PC-3 (cell line): ENCODE data around the gene TXNL4B. TPM values are rescaled to one million over a fixed set of nuclear protein-coding genes. Genes with fewer than 3 reads are reported as not detected.

ENCODE experiments used
- ATAC-seq: fragments of 200-7000 bp; cut with Tn5 transposase; 2 replicates; pipeline ENCODE4 v1.9.1; 2020; ENCODE audit warnings: mild to moderate bottlenecking, moderate library complexity
- BruUV-seq: library from RNA; stranded (reverse); fragments of 400-500 nt; replicated peaks from 2 replicates; lab custom pipeline; 2021; lab: Mats Ljungman, UMichigan
- CTCF ChIA-PET: fragments of 300-600 bp; sonication (Branson Sonifier 250); formaldehyde crosslinking; loops from one replicate; lab custom pipeline; 2022; ENCODE audit warnings: antibody characterized with exemption; lab: Charles Lee
- POLR2A ChIA-PET: fragments of 300-600 bp; sonication (Branson Sonifier 250); formaldehyde crosslinking; loops from one replicate; lab custom pipeline; 2022; ENCODE audit warnings: antibody characterized with exemption; ENCODE audit not compliant: unreplicated experiment; lab: Charles Lee
- DNase-seq: peaks from one replicate; pipeline ENCODE4 v3.0.0-alpha.2; 2015
- H2AFZ ChIP-seq: fragments of 300-600 bp; sonication (generic); 2 replicates; pipeline ENCODE4 v1.6.0; 2016; ENCODE audit warnings: antibody characterized with exemption, low read length
- H3F3A ChIP-seq: fragments of 300-600 bp; sonication (generic); one replicate; pipeline ENCODE4 v1.6.0; 2017; ENCODE audit warnings: antibody characterized with exemption, low read length, control low read depth, mild to moderate bottlenecking; ENCODE audit not compliant: unreplicated experiment
- H3K27ac ChIP-seq: fragments of 300-600 bp; sonication (generic); 2 replicates; pipeline ENCODE4 v1.5.1; 2016; ENCODE audit warnings: mild to moderate bottlenecking, low read length
- H3K27me3 ChIP-seq: fragments of 300-600 bp; sonication (generic); 2 replicates; pipeline ENCODE4 v1.6.1; 2016; ENCODE audit warnings: low read length, mixed read lengths
- H3K36me3 ChIP-seq: fragments of 300-600 bp; sonication (generic); 2 replicates; pipeline ENCODE4 v1.6.1; 2016; ENCODE audit warnings: low read depth, mixed run types, low read length, mixed read lengths
- H3K4me1 ChIP-seq: fragments of 300-600 bp; sonication (generic); 2 replicates; pipeline ENCODE4 v1.5.1; 2016; ENCODE audit warnings: low read length; ENCODE audit not compliant: insufficient read depth
- H3K4me2 ChIP-seq: fragments of 300-600 bp; sonication (generic); 2 replicates; pipeline ENCODE4 v1.6.0; 2016; ENCODE audit warnings: low read length
- H3K4me3 ChIP-seq: fragments of 300-600 bp; sonication (generic); 2 replicates; pipeline ENCODE4 v1.5.1; 2016; ENCODE audit warnings: mild to moderate bottlenecking, low read length, mixed read lengths
- H3K79me2 ChIP-seq: fragments of 300-600 bp; sonication (generic); 2 replicates; pipeline ENCODE4 v1.6.1; 2017; ENCODE audit warnings: low read length, mixed read lengths
- H3K9ac ChIP-seq: fragments of 300-600 bp; sonication (generic); 2 replicates; pipeline ENCODE4 v1.6.0; 2016; ENCODE audit warnings: mild to moderate bottlenecking, low read length
- H3K9me2 ChIP-seq: fragments of 300-600 bp; sonication (generic); replicated peaks from 2 replicates; pipeline ENCODE4 v1.6.1; 2016; ENCODE audit warnings: mixed run types, low read length, mixed read lengths
- H3K9me3 ChIP-seq: fragments of 300-600 bp; sonication (generic); 2 replicates; pipeline ENCODE4 v1.6.1; 2016; ENCODE audit warnings: low read length, mixed read lengths
- H4K20me1 ChIP-seq: fragments of 300-600 bp; sonication (generic); 2 replicates; pipeline ENCODE4 v1.6.1; 2016; ENCODE audit warnings: low read length, mixed read lengths
- CTCF ChIP-seq: fragments of 300-600 bp; sonication (generic); conservative IDR thresholded peaks from 2 replicates; pipeline ENCODE4 v1.5.1; 2017; ENCODE audit warnings: antibody characterized with exemption, low read depth, mild to moderate bottlenecking, low read length
- EZH2 ChIP-seq: fragments of 300-600 bp; sonication (generic); IDR thresholded peaks from one replicate; pipeline ENCODE4 v1.6.1; 2017; ENCODE audit warnings: antibody characterized with exemption, mild to moderate bottlenecking, low read length; ENCODE audit not compliant: unreplicated experiment
- EZH2phosphoT487 ChIP-seq: fragments of 300-600 bp; sonication (generic); IDR thresholded peaks from 2 replicates; pipeline ENCODE4 v1.6.1; 2018; ENCODE audit warnings: mild to moderate bottlenecking, antibody characterized with exemption, low read length, borderline replicate concordance
- intact Hi-C: fragments of 100-400 bp; cut with micrococcal nuclease; formaldehyde crosslinking; loops from 2 replicates; pipeline ENCODE4 v1.9.0; 2023
- total RNA-seq: library from RNA; depleted of rRNA; stranded (reverse); fragments of >200 nt; gene quantifications from 2 replicates; pipeline ENCODE4 v1.2.3, GENCODE V29; 2014

The TXNL4B gene
- total RNA-seq, 1 experiment from 2014 or later: 9.6 TPM

GRCh38 chr16:72132726-72133125 is 39.3 kb upstream of the TXNL4B start:
- Histone ChIP-seq H3K4me3 (no peak overlapping the region), H2AFZ (no peak overlapping the region), H3K9ac (no peak overlapping the region), H4K20me1 (no peaks in the 10 kb centered on the region), H3K27ac (no peak overlapping the region), H3K4me2 (no peak overlapping the region), H3K9me2 (no peaks in the 10 kb centered on the region), H3K4me1 (no peaks in the 10 kb centered on the region), H3K79me2 (no peaks in the 10 kb centered on the region), H3F3A (no peaks in the 10 kb centered on the region), H3K36me3 (no peaks in the 10 kb centered on the region), H3K27me3 (no peaks in the 10 kb centered on the region), H3K9me3 (no peaks in the 10 kb centered on the region)
- intact Hi-C loops: no loop called here
- ATAC-seq (no peak), DNase-seq (no peak)
- no TSS peak for BruUV-seq
- no peak for TF ChIP-seq EZH2phosphoT487
- no peak for TF ChIP-seq CTCF
- no peak for TF ChIP-seq EZH2
- ChIA-PET POLR2A (no interaction called here), CTCF (no interaction called here)

DNA sequence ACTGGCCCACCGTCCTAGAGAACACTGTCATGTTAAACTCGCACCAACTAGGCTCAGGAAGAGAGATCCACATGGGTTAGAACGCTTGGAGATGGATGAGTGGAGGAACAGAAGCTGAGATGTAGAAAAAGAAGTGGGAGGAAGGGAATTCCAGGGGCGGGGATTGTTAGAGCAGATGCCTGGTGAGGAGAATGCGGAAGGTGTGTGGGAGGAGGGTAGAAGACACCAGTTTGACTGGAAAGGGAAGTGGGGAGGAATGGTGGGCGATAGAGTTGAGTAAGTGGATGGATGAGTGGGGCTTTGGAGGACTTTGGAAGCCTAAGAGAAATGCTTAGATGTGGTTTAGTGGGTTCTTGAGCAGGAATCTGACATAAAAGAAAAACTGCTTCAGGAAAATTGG is 37.6 kb upstream of the TXNL4B start:
- Histone ChIP-seq H3K4me2 (no peak overlapping the region), H4K20me1 (no peaks in the 10 kb centered on the region), H3K9ac (no peak overlapping the region), H3K27me3 (no peaks in the 10 kb centered on the region), H3K4me1 (no peaks in the 10 kb centered on the region), H2AFZ (no peak overlapping the region), H3K9me2 (no peaks in the 10 kb centered on the region), H3K4me3 (no peak overlapping the region), H3K79me2 (no peaks in the 10 kb centered on the region), H3K9me3 (no peaks in the 10 kb centered on the region), H3K36me3 (no peaks in the 10 kb centered on the region), H3F3A (no peaks in the 10 kb centered on the region), H3K27ac (no peak overlapping the region)
- TF ChIP-seq CTCF (no peak), EZH2 (no peak), EZH2phosphoT487 (no peak)
- BruUV-seq: no TSS peak
- intact Hi-C loops: no loop called here
- ATAC-seq: no peak
- ChIA-PET CTCF (no interaction called here), POLR2A (no interaction called here)
- DNase-seq: no peak

DNA sequence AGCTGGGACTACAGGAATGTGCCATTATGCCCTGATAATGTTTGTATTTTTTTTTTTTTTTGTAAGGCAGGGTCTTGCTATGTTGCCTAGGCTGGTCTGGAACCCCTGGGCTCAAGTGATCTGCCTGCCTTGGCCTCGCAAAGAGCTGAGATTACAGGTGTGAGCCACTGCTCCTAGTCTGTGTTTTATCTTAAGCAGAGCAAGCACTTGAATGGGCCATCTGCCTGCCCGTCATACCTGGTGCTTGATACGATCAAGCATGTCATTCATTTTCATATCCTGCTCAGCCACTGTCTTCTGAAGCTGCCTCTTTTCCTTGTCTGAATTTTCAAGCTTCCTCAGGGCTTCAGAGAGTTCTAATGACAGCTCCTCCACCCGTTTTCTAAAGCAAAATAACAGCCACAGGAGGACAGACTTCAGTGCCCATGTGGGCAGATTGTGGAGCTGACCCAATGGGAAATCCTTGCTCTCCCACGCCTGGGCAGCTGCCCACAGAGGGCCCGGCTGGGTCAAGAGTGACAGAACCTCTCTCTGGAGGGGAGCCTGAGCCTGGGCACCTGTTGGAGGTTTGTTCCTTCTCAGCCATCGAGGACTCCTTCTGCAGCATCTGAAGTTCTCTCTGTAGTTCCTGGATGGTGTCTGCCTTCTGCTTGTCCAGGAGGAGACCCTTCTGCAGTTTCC is 36.7 kb upstream of the TXNL4B start:
- POLR2A ChIA-PET: no interaction called here
- Histone ChIP-seq H3K27me3 (no peaks in the 10 kb centered on the region), H3K9ac (no peak overlapping the region), H3K4me2 (no peak overlapping the region), H3K9me3 (no peaks in the 10 kb centered on the region), H3K4me1 (no peaks in the 10 kb centered on the region), H3F3A (no peaks in the 10 kb centered on the region), H3K36me3 (no peaks in the 10 kb centered on the region), H4K20me1 (no peaks in the 10 kb centered on the region), H3K27ac (no peak overlapping the region), H3K79me2 (no peaks in the 10 kb centered on the region), H3K4me3 (no peak overlapping the region), H3K9me2 (no peaks in the 10 kb centered on the region), H2AFZ (no peak overlapping the region)
- ATAC-seq (no peak), DNase-seq (no peak)
- BruUV-seq: no TSS peak
- intact Hi-C loops: loop anchor here (10.0 kb wide), 1 partner anchor 1745 kb away; no protein-coding TSS in a partner anchor
- TF ChIP-seq EZH2phosphoT487 (no peak), EZH2 (no peak), CTCF (no peak)
- CTCF ChIA-PET: no interaction called here
